ENCODE results near the gene TXNDC17.
A peak's percentile ranks its signal among the peaks of the same experiment; 100 is the strongest.
"Not testable (repeated sequence)": the region's sequence is repeated elsewhere in the genome, so short reads cannot be mapped to it uniquely, and the experiment has no call there.

Gene TXNDC17

GRCh38 chr17:6640536-6641246 lies at the start of gene TXNDC17, which contains the start of gene KIAA0753:
TSS of gene TXNDC17 (plus strand) at chr17:6641060. CDS start at chr17:6641083, 23 bp downstream.
TSS of gene KIAA0753 (minus strand) at chr17:6640711. CDS start at chr17:6635103, 5,608 bp downstream.
- no CpG with 5 or more reads among the region's 52 CpGs for WGBS (ENCODE audit: insufficient coverage, insufficient read length)
- Histone ChIP-seq H3K4me3 (ENCODE audit: low read length) (peak within 1 kb of the TSS; percentile 89), H3K9me3 (ENCODE audit: control insufficient read depth, insufficient read depth, low read length) (no peaks in the 10 kb centered on the region), H3K27me3 (ENCODE audit: control insufficient read depth, insufficient read depth, low read length) (no peaks in the 10 kb centered on the region), H3K36me3 (ENCODE audit: control insufficient read depth, insufficient read depth, low read length) (0 out of 2 replicates have a peak, but pooled peaks cover 3% of the 10 kb centered on the region), H3K4me1 (ENCODE audit: control insufficient read depth, insufficient read depth, low read length) (no peaks in the 10 kb centered on the region), H3K27ac (ENCODE audit: low read length) (no peak within 1 kb of the TSS)
- peak; percentile 79 for DNase-seq (ENCODE audit: low read depth, low spot score)

DNA sequence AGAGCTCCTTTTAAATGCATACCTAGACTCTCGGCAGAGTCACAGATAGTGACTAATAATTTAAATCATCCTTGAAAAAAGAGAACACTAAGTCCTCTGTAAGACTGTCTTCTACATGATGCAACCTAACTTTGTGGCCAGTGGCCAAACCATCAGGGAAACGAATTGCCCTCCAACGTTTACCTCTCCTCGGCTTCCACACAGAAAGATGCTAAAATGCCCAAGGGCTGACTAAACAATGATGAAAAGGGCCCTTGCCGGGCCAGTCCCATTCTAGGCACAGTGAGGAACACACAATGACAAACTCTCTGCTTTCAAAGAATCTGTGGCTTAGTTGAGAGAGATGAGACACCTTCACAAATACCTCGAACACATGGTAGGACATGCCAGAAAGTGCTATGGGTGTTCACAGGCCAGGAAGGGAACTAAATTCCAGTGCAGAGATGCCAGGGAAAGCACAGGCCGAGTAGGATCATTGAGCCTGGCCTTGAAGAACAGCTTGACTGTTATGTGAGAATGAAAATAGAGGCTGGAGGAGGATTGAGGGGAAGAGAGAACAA lies 49.2 kb upstream of the TXNDC17 start:
- no CpG with 5 or more reads among the region's 7 CpGs for WGBS (ENCODE audit: insufficient coverage, insufficient read length)
- Histone ChIP-seq H3K4me1 (ENCODE audit: control insufficient read depth, insufficient read depth, low read length) (no peaks in the 10 kb centered on the region), H3K4me3 (ENCODE audit: low read length) (no peak overlapping the region), H3K27me3 (ENCODE audit: control insufficient read depth, insufficient read depth, low read length) (no peaks in the 10 kb centered on the region), H3K36me3 (ENCODE audit: control insufficient read depth, insufficient read depth, low read length) (peaks cover 9% of the 10 kb centered on the region; the same call in 1 of the 2 replicates), H3K27ac (ENCODE audit: low read length) (no peak overlapping the region), H3K9me3 (ENCODE audit: control insufficient read depth, insufficient read depth, low read length) (no peaks in the 10 kb centered on the region)
- no peak for DNase-seq (ENCODE audit: low read depth, low spot score)

GRCh38 chr17:6592173-6592572 lies 48.7 kb upstream of the TXNDC17 start:
- H3K27ac ChIP-seq (ENCODE audit: low read length) = no peak overlapping the region
- H3K36me3 ChIP-seq (ENCODE audit: control insufficient read depth, insufficient read depth, low read length) = peaks cover 9% of the 10 kb centered on the region; the same call in 1 of the 2 replicates
- no peaks in the 10 kb centered on the region for H3K9me3 ChIP-seq (ENCODE audit: control insufficient read depth, insufficient read depth, low read length)
- no CpG with 5 or more reads among the region's 6 CpGs for WGBS (ENCODE audit: insufficient coverage, insufficient read length)
- H3K27me3 ChIP-seq (ENCODE audit: control insufficient read depth, insufficient read depth, low read length) = no peaks in the 10 kb centered on the region
- no peaks in the 10 kb centered on the region for H3K4me1 ChIP-seq (ENCODE audit: control insufficient read depth, insufficient read depth, low read length)
- no peak for DNase-seq (ENCODE audit: low read depth, low spot score)
- no peak overlapping the region for H3K4me3 ChIP-seq (ENCODE audit: low read length)

DNA sequence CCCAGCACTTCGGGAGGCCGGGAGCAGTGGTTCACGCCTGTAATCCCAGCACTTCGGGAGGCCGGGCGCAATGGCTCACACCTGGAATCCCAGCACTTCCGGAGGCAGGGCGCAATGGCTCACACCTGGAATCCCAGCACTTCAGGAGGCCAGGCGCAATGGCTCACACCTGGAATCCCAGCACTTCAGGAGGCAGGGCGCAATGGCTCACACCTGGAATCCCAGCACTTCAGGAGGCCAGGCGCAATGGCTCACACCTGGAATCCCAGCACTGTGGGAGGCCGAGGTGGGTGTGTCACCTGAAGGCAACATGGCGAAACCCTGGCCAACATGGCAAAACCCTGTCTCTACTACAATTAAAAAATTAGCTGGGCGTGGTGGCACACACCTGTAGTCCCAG lies 47.5 kb upstream of the TXNDC17 start:
- WGBS (ENCODE audit: insufficient coverage, insufficient read length) = no CpG with 5 or more reads among the region's 14 CpGs
- H3K27me3 ChIP-seq (ENCODE audit: control insufficient read depth, insufficient read depth, low read length); H3K4me1 ChIP-seq (ENCODE audit: control insufficient read depth, insufficient read depth, low read length); H3K4me3 ChIP-seq (ENCODE audit: low read length); H3K36me3 ChIP-seq (ENCODE audit: control insufficient read depth, insufficient read depth, low read length); H3K9me3 ChIP-seq (ENCODE audit: control insufficient read depth, insufficient read depth, low read length); DNase-seq (ENCODE audit: low read depth, low spot score); H3K27ac ChIP-seq (ENCODE audit: low read length): not testable (repeated sequence)

DNA sequence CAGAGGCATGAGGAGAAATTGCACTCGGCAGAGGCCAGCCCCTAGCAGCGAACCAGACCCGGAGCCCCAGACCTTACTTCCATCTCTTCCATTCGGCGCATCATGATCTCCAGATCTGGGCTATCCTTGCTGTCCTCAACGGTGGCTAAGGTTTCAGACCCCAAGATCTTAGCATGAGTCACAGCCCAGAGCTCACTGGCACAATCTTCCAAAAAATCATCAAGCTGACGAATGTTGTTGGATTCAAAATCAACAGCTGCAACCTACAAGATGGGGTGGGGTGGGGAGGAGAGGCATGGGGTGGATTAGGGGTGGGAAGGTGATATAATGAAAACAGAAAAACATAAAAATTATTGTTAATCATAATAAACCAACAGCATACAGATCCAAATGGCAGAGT lies 44.8 kb upstream of the TXNDC17 start:
- no peak for DNase-seq (ENCODE audit: low read depth, low spot score)

DNA sequence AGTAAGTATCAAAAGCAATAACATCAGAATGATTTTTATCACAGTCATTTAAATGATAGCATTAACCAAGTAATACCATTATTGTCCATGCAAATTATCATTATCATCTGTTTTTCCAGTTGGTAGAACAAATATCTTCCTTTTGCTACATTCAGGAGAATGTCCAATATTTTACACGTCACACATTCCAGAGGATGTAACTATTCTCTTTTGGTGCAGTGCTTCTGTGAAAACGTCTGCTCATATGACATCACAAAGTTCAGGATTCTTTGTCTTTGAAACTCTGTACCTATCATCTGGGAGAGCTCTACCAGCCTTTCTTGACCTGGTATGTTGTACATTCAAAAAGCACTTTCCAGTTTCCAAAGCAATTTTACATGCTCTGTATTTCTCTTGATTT lies 44.3 kb upstream of the TXNDC17 start:
- no peaks in the 10 kb centered on the region for H3K4me1 ChIP-seq (ENCODE audit: control insufficient read depth, insufficient read depth, low read length)
- H3K4me3 ChIP-seq (ENCODE audit: low read length) = no peak overlapping the region
- H3K36me3 ChIP-seq (ENCODE audit: control insufficient read depth, insufficient read depth, low read length) = 0 out of 2 replicates have a peak, but pooled peaks cover 3% of the 10 kb centered on the region
- no CpG with 5 or more reads among the region's 2 CpGs for WGBS (ENCODE audit: insufficient coverage, insufficient read length)
- DNase-seq (ENCODE audit: low read depth, low spot score) = no peak
- H3K27me3 ChIP-seq (ENCODE audit: control insufficient read depth, insufficient read depth, low read length) = no peaks in the 10 kb centered on the region
- no peaks in the 10 kb centered on the region for H3K9me3 ChIP-seq (ENCODE audit: control insufficient read depth, insufficient read depth, low read length)
- H3K27ac ChIP-seq (ENCODE audit: low read length) = no peak overlapping the region

More for the DNA sequence above, 44.8 kb upstream of the TXNDC17 start:
- H3K4me1 ChIP-seq (ENCODE audit: control insufficient read depth, insufficient read depth, low read length) = no peaks in the 10 kb centered on the region
- H3K36me3 ChIP-seq (ENCODE audit: control insufficient read depth, insufficient read depth, low read length) = 0 out of 2 replicates have a peak, but pooled peaks cover 3% of the 10 kb centered on the region
- H3K27ac ChIP-seq (ENCODE audit: low read length) = no peak overlapping the region
- no peak overlapping the region for H3K4me3 ChIP-seq (ENCODE audit: low read length)
- H3K9me3 ChIP-seq (ENCODE audit: control insufficient read depth, insufficient read depth, low read length) = no peaks in the 10 kb centered on the region
- no peaks in the 10 kb centered on the region for H3K27me3 ChIP-seq (ENCODE audit: control insufficient read depth, insufficient read depth, low read length)
- no CpG with 5 or more reads among the region's 7 CpGs for WGBS (ENCODE audit: insufficient coverage, insufficient read length)

DNA sequence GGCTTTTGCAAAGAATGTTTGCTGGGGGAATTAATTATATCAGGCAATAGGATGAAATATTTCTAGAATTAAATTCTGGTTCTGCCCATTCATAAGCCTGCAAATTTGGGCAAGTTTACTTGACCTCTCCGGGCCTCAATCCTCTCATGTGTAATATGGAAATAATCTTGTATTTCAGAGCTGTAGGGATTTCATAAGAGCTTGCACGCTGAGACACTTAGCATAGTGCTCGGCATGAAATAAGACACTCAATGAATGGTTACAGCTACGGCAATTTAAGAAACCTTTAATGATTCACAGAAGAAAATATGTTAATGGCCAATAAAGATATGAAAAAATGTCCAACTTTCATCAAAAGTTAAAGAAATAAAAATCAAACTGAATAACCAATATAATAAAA lies 43.9 kb upstream of the TXNDC17 start:
- no peak overlapping the region for H3K27ac ChIP-seq (ENCODE audit: low read length)
- H3K36me3 ChIP-seq (ENCODE audit: control insufficient read depth, insufficient read depth, low read length) = 0 out of 2 replicates have a peak, but pooled peaks cover 3% of the 10 kb centered on the region
- no peak overlapping the region for H3K4me3 ChIP-seq (ENCODE audit: low read length)
- no peaks in the 10 kb centered on the region for H3K4me1 ChIP-seq (ENCODE audit: control insufficient read depth, insufficient read depth, low read length)
- no peak for DNase-seq (ENCODE audit: low read depth, low spot score)
- no peaks in the 10 kb centered on the region for H3K27me3 ChIP-seq (ENCODE audit: control insufficient read depth, insufficient read depth, low read length)
- WGBS (ENCODE audit: insufficient coverage, insufficient read length) = no CpG with 5 or more reads among the region's 4 CpGs
- no peaks in the 10 kb centered on the region for H3K9me3 ChIP-seq (ENCODE audit: control insufficient read depth, insufficient read depth, low read length)

DNA sequence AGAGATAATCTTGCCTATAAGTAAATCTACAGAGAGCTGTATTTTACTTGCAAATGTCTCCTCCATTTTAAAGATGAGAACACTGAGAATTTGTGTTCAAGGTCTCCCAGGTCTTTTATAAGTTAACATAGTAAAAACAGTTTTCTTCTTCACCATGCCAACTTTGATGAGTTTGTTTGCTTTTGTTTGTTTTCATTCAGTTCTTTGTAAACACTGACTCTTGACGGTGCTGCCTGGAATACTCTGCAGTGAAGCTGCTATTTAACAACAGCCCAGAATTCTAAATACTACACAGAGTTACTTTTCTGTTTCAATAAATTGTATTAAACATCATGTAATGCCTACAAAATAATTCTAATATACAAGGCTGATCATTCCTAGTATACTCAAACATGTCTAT lies 43.1 kb upstream of the TXNDC17 start:
- 0 out of 2 replicates have a peak, but pooled peaks cover 3% of the 10 kb centered on the region for H3K36me3 ChIP-seq (ENCODE audit: control insufficient read depth, insufficient read depth, low read length)

GRCh38 chr17:6599364-6599763 lies 41.5 kb upstream of the TXNDC17 start:
- DNase-seq (ENCODE audit: low read depth, low spot score) = no peak
- no peaks in the 10 kb centered on the region for H3K27me3 ChIP-seq (ENCODE audit: control insufficient read depth, insufficient read depth, low read length)
- H3K4me3 ChIP-seq (ENCODE audit: low read length) = no peak overlapping the region
- H3K4me1 ChIP-seq (ENCODE audit: control insufficient read depth, insufficient read depth, low read length) = no peaks in the 10 kb centered on the region
- H3K36me3 ChIP-seq (ENCODE audit: control insufficient read depth, insufficient read depth, low read length) = 0 out of 2 replicates have a peak, but pooled peaks cover 3% of the 10 kb centered on the region
- H3K27ac ChIP-seq (ENCODE audit: low read length) = no peak overlapping the region
- no peaks in the 10 kb centered on the region for H3K9me3 ChIP-seq (ENCODE audit: control insufficient read depth, insufficient read depth, low read length)

More for the DNA sequence above, 43.1 kb upstream of the TXNDC17 start:
- no peaks in the 10 kb centered on the region for H3K9me3 ChIP-seq (ENCODE audit: control insufficient read depth, insufficient read depth, low read length)
- no peak overlapping the region for H3K27ac ChIP-seq (ENCODE audit: low read length)
- no peaks in the 10 kb centered on the region for H3K4me1 ChIP-seq (ENCODE audit: control insufficient read depth, insufficient read depth, low read length)
- WGBS (ENCODE audit: insufficient coverage, insufficient read length) = no CpG with 5 or more reads among the region's 1 CpG
- no peak overlapping the region for H3K4me3 ChIP-seq (ENCODE audit: low read length)
- no peak for DNase-seq (ENCODE audit: low read depth, low spot score)
- H3K27me3 ChIP-seq (ENCODE audit: control insufficient read depth, insufficient read depth, low read length) = no peaks in the 10 kb centered on the region

DNA sequence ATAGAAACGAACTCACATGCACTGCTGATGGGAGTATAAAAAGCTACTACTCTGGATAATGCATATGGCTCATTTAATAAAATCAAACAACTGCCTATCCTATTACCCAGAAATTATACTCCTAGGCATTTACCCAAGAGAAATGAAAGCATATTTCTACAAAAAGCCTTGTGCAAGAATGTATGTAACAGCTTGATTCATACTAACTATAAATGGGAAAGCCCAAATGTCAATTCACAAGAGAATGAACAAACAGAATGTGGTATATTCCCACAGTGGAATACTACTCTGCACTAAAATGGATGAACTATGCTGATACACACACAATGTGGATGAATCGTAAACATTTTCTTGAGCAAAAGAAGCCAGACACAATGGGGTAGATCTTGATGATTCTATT lies 38.7 kb upstream of the TXNDC17 start:
- Histone ChIP-seq H3K4me1 (ENCODE audit: control insufficient read depth, insufficient read depth, low read length) (no peaks in the 10 kb centered on the region), H3K36me3 (ENCODE audit: control insufficient read depth, insufficient read depth, low read length) (peaks cover 8% of the 10 kb centered on the region), H3K4me3 (ENCODE audit: low read length) (no peak overlapping the region), H3K27me3 (ENCODE audit: control insufficient read depth, insufficient read depth, low read length) (no peaks in the 10 kb centered on the region), H3K9me3 (ENCODE audit: control insufficient read depth, insufficient read depth, low read length) (no peaks in the 10 kb centered on the region), H3K27ac (ENCODE audit: low read length) (no peak overlapping the region)
- DNase-seq (ENCODE audit: low read depth, low spot score) = no peak
- no CpG with 5 or more reads among the region's 2 CpGs for WGBS (ENCODE audit: insufficient coverage, insufficient read length)

Measured in iPS DF 6.9 (cell line).